GM12865 (cell line): ENCODE results near the gene MAP1LC3B2.

Experiments used
- DNase-seq: peaks from one replicate; pipeline ENCODE4 v3.0.0; 2010; ENCODE audit warnings: low read depth
- H3K4me3 ChIP-seq: 2 replicates; pipeline ENCODE4 v1.5.1; 2011; ENCODE audit warnings: mild to moderate bottlenecking, low read depth, low read length, control low read depth
- CTCF ChIP-seq: IDR thresholded peaks from 2 replicates; pipeline ENCODE4 v1.5.1; 2011; ENCODE audit warnings: low read length, control low read depth, low read depth, inconsistent platforms; ENCODE audit not compliant: insufficient read depth; ENCODE audit errors: missing control alignments

Gene MAP1LC3B2

GRCh38 chr12:116537101-116537904 lies 21.9 kb upstream of the MAP1LC3B2 start:
- peak; percentile 81 for DNase-seq
- TF ChIP-seq CTCF = no peak
- H3K4me3 ChIP-seq = no peak overlapping the region; the same call in 1 of the 2 replicates

DNA sequence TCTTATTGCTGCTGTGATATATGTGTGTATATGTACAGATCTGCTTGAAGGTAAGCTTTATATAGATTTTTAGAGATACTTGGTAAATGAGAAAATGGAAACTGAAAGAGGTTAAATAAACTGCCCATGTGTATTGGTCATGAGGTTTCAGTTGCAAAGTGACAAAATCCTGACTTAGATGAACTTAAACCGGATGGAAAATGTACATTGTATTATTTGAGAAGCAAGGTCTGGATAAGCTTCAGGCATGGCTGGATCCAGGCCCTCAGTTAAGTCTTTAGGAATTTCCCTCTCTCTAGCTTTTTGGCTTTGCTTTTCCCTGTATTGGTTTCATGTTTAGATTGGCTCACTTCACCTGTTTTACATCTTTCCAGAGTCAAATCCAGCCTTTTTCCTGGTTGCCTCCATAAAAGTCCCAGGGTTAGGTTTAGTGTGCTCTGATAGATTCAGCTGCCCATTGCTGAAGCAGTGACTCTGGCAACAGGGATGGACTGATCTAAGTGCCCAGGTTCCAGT lies 21.0 kb upstream of the MAP1LC3B2 start:
- H3K4me3 ChIP-seq = no peak overlapping the region
- TF ChIP-seq CTCF = no peak
- peak; percentile 83 for DNase-seq

- DNase-seq = no peak
- H3K4me3 ChIP-seq = no peak overlapping the region
- TF ChIP-seq CTCF = no peak
These were observed 20.4 kb upstream of the MAP1LC3B2 start for GRCh38 chr12:116538682-116539305.

GRCh38 chr12:116539361-116539771 lies 19.8 kb upstream of the MAP1LC3B2 start:
- no peak for DNase-seq
- no peak overlapping the region for H3K4me3 ChIP-seq
- no peak for TF ChIP-seq CTCF

DNA sequence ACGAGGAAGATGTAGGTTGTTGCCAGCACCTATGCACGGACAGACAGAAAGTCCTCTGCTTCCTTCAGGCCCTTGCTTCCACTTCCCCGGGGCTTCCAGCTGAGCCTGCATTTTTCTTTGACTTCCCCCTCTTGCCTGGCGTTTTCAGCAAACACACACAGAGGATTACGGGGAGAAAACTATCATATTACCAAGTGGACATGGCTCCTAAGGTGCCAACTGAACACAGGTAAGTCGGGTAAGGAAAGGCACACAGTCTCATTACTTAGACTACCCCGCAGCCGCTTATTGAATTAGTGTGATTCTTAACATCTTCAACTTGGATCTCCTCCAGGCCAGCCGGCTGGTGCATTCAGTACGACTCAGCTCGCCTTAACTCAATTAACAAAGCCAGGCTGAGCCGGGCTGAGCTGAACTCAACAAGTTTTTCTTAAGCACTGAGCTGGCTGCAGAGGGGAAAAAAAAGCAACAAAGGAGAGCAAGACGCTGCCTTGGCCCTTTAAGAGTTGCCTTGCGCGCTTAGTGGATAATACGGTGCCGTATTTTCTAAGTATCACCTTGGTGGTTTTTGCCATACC lies 19.2 kb upstream of the MAP1LC3B2 start:
- TF ChIP-seq CTCF = no peak
- DNase-seq = peak; percentile 20
- no peak overlapping the region for H3K4me3 ChIP-seq

GRCh38 chr12:116540622-116541152 lies 18.5 kb upstream of the MAP1LC3B2 start:
- TF ChIP-seq CTCF = no peak
- no peak overlapping the region for H3K4me3 ChIP-seq
- no peak for DNase-seq
